RWPE1 (cell line): ENCODE measurements around the gene CNPY2.
"Not testable (repeated sequence)": the region's sequence is repeated elsewhere in the genome, so short reads cannot be mapped to it uniquely, and the experiment has no call there.

ENCODE experiments used
- CTCF ChIA-PET: fragments of 350-600 bp; sonication (Branson Sonifier 250); formaldehyde crosslinking; extraction: SDS; loops from one replicate; lab custom pipeline; 2021; lab: Yijun Ruan, JAX
- POLR2A ChIA-PET: fragments of 400-600 bp; formaldehyde crosslinking; extraction: SDS; loops from one replicate; lab custom pipeline; 2020; ENCODE audit warnings: antibody characterized with exemption; ENCODE audit not compliant: low non-redundant PET; lab: Yijun Ruan, JAX
- DNase-seq: peaks from one replicate; pipeline ENCODE4 v3.0.0; 2012; ENCODE audit warnings: low spot score
- H3K27ac ChIP-seq: fragments of 450-650 bp; 2 replicates; pipeline ENCODE4 v1.5.1; 2017
- CTCF ChIP-seq: fragments of 450-650 bp; conservative IDR thresholded peaks from 2 replicates; pipeline ENCODE4 v1.5.1; 2017; ENCODE audit warnings: low read depth, mild to moderate bottlenecking

Gene CNPY2

GRCh38 chr12:56286044-56286830, 29.6 kb downstream of the CNPY2 start:
- POLR2A ChIA-PET = no interaction called here
- CTCF ChIA-PET = interaction anchor here (0.6 kb wide), 1 partner anchor 24 kb away, joined by 3 read pairs; no protein-coding TSS in a partner anchor
- no peak for DNase-seq
- no peak overlapping the region for H3K27ac ChIP-seq
- TF ChIP-seq CTCF = no peak

- DNase-seq, H3K27ac ChIP-seq: not testable (repeated sequence)
- CTCF ChIA-PET = interaction anchor here (0.6 kb wide), 1 partner anchor 110 kb away, joined by 6 read pairs; no protein-coding TSS in a partner anchor
- POLR2A ChIA-PET = interaction anchor here (0.5 kb wide), 1 partner anchor 296 kb away, joined by 6 read pairs; no protein-coding TSS in a partner anchor
Observed at GRCh38 chr12:56284263-56284662, 31.5 kb downstream of the CNPY2 start.

GRCh38 chr12:56282579-56282978, 33.2 kb downstream of the CNPY2 start:
- no peak for TF ChIP-seq CTCF
- ChIA-PET POLR2A (no interaction called here), CTCF (no interaction called here)
- no peak overlapping the region for H3K27ac ChIP-seq
- no peak for DNase-seq

GRCh38 chr12:56282030-56282429, 33.8 kb downstream of the CNPY2 start:
- no peak for TF ChIP-seq CTCF
- ChIA-PET CTCF (no interaction called here), POLR2A (no interaction called here)
- DNase-seq = no peak
- no peak overlapping the region for H3K27ac ChIP-seq

- H3K27ac ChIP-seq = no peak overlapping the region
- no peak for TF ChIP-seq CTCF
- ChIA-PET POLR2A (interaction anchor here (0.6 kb wide), 1 partner anchor 9 kb away, joined by 3 read pairs; no protein-coding TSS in a partner anchor), CTCF (interaction anchor here (1.1 kb wide), 1 partner anchor 9 kb away, joined by 4 read pairs; no protein-coding TSS in a partner anchor)
- DNase-seq = no peak
Observed at GRCh38 chr12:56280849-56281248, 34.9 kb downstream of the CNPY2 start.

- no peak overlapping the region for H3K27ac ChIP-seq
- no peak for DNase-seq
- POLR2A ChIA-PET = interaction anchor here (0.5 to 0.6 kb wide), 2 partner anchors 11 to 185 kb away, joined by 3 to 8 read pairs; no protein-coding TSS in a partner anchor
- CTCF ChIA-PET = interaction anchor here (0.9 kb wide), 1 partner anchor 936 kb away, joined by 4 read pairs; no protein-coding TSS in a partner anchor
- TF ChIP-seq CTCF = no peak
Observed at GRCh38 chr12:56278905-56279304, 36.9 kb downstream of the CNPY2 start.

GRCh38 chr12:56274299-56274698, 41.5 kb downstream of the CNPY2 start:
- ChIA-PET CTCF (interaction anchor here (0.7 kb wide), 1 partner anchor 25 kb away, joined by 5 read pairs; no protein-coding TSS in a partner anchor), POLR2A (no interaction called here)
- no peak for TF ChIP-seq CTCF
- no peak overlapping the region for H3K27ac ChIP-seq
- no peak for DNase-seq

GRCh38 chr12:56272468-56272867, 43.3 kb downstream of the CNPY2 start:
- DNase-seq, POLR2A ChIA-PET, H3K27ac ChIP-seq: not testable (repeated sequence)
- CTCF ChIA-PET = interaction anchor here (1.1 kb wide), 1 partner anchor 8 kb away, joined by 4 read pairs; no protein-coding TSS in a partner anchor
